GM21367 (cell line): Measurements from ENCODE around the gene RTL10.
A peak's percentile ranks its signal among the peaks of the same experiment; 100 is the strongest.

ENCODE experiments used
- ATAC-seq: cut with Tn5 transposase; IDR thresholded peaks from one replicate; pipeline ENCODE4 v1.9.1; 2021; ENCODE audit not compliant: unreplicated experiment

Gene RTL10

GRCh38 chr22:19864538-19865106 lies 9.9 kb upstream of the RTL10 start:
- ATAC-seq = no peak

DNA sequence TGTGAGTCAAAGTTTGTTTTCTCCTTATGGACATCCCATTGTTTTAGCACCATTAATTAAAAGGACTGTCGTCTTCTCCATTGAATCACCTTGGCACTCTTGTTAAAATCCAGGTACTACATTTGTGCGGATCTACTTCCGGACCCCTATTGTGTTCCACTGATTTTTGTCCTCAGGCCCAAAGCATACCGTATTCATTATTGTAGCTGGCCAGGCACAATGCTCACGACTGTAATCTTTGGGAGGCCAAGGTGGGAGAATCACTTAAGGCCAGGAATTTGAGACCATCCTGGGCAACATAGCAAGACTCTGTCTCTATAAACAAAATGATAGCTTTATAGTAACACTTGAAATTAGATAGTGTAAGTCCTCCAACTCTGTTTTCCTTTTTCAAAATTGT lies 8.9 kb upstream of the RTL10 start:
- no peak for ATAC-seq

DNA sequence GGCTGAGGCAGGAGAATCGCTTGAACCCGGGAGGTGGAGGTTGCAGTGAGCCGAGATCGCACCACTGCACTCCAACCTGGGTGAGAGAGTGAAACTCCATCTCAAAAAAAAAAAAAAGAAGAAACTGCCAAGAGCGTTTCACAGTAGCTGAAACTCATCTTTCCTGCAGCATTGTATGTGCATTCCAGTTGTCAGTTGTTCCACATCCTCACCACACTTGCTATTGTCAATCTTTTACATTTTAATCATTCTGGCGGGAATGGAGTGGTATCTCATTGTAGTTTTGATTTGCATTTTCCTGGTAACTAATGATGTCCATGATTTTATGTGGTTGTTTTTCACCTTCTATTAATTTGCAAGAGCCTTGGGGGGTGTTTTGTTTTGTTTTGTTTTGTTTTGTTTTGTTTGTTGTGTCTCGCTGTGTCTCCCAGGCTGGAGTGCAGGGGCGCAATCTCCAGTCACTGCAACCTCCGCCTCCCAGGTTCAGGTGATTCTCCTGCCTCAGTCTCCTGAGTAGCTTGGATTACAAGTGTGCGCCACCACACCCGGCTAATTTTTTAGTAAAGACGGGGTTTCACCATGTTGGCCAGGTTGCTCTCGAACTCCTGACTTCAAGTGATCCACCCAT lies 8.1 kb upstream of the RTL10 start:
- no peak for ATAC-seq

DNA sequence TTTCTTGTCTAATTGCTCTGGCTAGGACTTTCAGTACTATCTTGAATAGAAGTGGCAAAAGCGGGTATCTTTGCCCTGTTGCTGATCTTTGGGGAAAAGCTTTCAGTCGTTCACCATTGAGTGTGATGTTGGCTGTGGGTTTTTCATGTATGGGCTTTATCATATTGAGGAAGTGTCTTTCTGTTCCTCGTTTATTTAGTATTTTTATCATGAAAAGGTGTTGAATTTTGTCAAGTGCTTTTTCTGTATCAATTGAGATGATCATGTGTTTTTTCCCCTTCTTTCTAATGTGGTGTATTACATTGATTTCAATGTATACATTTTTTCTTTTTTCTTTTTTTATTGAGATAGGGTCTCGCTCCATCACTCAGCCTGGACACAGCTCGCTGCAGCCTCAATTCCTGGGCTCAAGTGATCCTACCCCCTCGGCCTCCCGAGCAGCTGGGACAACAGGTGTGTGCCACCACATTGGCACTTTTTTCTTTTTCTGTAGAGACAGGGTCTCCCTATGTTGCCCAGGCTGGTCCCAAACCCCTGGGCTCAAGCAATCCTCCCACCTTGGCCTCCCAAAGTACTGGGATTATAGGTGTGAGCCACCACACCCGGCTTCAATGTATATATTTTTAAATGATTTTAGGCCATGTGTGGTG lies 5.3 kb upstream of the RTL10 start:
- ATAC-seq = no peak

DNA sequence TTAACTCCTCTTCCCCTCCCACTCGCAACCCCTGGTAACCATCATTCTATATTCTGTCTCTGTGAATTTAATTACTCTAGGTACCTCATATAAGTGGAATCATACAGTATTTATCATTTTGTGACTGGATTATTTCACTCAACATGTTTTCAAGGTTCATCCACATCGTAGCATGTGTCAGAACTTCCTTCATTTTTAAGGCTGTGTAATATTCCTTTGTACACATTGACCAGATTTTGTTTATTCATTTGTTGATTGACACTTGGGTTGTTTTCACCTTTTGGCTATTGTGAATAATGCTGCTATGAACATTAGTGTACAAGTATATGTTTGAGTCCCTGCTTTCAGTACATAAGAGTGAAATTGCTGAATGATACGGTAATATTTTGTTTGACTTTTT lies 2.7 kb upstream of the RTL10 start:
- no peak for ATAC-seq

DNA sequence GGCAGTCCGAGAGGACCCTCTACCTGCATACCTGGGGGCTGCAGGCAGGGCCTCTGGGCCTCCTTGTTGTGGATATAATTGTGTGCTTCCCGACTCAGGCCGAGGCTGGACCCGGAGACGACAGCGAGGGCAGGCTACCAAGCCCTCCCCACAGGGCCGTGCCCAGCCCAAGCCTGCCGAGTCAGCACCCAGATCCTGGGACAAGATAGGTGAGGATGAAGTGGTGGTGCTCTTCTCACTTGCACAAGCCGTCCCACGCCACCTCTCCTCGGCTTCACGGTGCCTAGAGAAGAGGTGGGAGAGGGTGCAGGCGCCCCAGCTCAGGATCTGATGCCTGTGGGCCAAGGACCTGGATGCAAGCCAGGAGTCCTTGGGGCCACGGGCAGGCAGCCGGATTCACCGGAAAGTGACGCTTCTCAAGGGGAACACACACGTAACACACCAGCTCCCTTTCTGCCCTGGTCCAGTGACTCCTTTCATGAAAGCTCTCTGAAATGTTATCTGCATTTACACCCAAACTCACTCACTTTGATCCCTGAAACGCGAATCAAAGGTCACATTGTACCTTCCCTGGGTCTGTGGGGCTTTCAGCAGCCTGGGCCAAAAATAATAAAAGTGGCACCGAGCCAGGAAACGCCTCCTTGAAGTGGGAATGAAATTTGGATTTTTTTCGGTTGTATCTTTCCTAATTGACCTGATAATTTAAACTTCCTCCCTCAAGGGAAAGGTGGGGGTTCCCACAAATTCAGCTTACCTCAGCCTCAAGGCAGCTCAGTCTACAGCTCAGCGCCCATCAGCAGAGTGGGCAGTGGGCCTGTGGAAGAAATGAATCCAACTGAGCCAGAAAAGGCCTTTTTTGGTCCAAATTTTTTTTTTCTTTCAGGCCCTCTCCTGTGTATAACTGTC lies 1.1 kb upstream of the RTL10 start:
- peak; percentile 16 for ATAC-seq

GRCh38 chr22:19853879-19854777 lies 546 bp downstream of the RTL10 start:
- peak; percentile 8 for ATAC-seq

GRCh38 chr22:19853058-19853878 lies 1.4 kb downstream of the RTL10 start:
- ATAC-seq = no peak

GRCh38 chr22:19852177-19852781 lies 2.4 kb downstream of the RTL10 start:
- ATAC-seq = no peak

- no peak for ATAC-seq
Measured at GRCh38 chr22:19851291-19852176, 3.1 kb downstream of the RTL10 start.

GRCh38 chr22:19850763-19851109 lies 3.9 kb downstream of the RTL10 start:
- ATAC-seq = no peak

GRCh38 chr22:19849835-19850762 lies 4.6 kb downstream of the RTL10 start:
- ATAC-seq = no peak

- no peak for ATAC-seq
Measured at GRCh38 chr22:19848298-19849224, 6.1 kb downstream of the RTL10 start.

GRCh38 chr22:19847345-19847632 lies 7.4 kb downstream of the RTL10 start:
- no peak for ATAC-seq

DNA sequence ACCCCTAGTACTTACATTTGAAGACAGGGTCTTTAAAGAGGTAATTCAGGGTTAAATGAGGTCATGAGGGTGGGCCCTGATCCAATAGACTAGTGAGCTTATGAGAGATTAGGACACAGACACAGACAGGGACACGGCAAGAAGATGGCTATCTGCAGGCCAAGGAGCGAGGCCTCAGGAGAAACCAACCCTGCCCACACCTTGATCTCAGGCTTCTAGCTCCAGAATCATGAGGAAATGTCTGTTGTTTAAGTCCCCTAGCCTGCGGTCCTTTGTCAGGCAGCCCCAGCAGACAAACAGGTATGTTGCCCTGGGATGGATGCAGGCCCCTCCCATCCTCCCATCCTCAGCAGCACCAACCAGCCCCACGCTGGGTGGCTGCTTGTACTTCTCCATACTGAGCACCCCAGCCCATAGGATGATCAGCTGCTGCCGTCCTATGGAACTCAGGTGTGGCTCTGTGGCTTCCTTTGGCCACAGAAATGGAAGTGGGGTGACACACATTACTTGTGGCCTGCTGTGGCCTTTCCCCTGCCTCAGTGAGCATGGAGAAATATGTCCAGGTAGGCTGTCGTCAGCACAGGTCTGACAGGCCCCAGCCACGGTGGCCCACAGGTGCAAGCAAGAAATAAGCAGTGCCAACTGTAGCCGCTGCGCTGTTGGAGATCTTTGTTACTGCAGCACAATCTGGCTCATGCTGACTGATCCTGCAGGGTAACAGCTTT lies 7.9 kb downstream of the RTL10 start:
- ATAC-seq = no peak
